ENCODE data around the gene ISM1. TPM values are rescaled to one million over a fixed set of nuclear protein-coding genes. Genes with fewer than 3 reads are reported as not detected.

The ISM1 gene
- polyA plus RNA-seq, 1 experiment, result 0.25 TPM

- no peak for DNase-seq (ENCODE audit: low read depth)
- Histone ChIP-seq H3K4me3 (ENCODE audit: low read depth, low read length) (no peak overlapping the region), H3K27me3 (ENCODE audit: control insufficient read depth, insufficient read depth, low read length) (no peaks in the 10 kb centered on the region), H3K36me3 (ENCODE audit: control insufficient read depth, insufficient read depth, low read length) (no peaks in the 10 kb centered on the region)
- no peak for TF ChIP-seq CTCF (IDR thresholded peaks at IDR 0.05; ENCODE audit: insufficient read depth, low read depth, low read length)
- CTCF ChIA-PET, result no interaction called here
- POLR2A ChIA-PET, result no interaction called here
Measured at GRCh38 chr20:13186043-13186774, 34.9 kb upstream of the ISM1 start.

GRCh38 chr20:13187899-13188298 lies 33.2 kb upstream of the ISM1 start:
- TF ChIP-seq CTCF (IDR thresholded peaks at IDR 0.05; ENCODE audit: insufficient read depth, low read depth, low read length), result no peak
- no peak overlapping the region for H3K4me3 ChIP-seq (ENCODE audit: low read depth, low read length)
- H3K36me3 ChIP-seq (ENCODE audit: control insufficient read depth, insufficient read depth, low read length), result no peaks in the 10 kb centered on the region
- H3K27me3 ChIP-seq (ENCODE audit: control insufficient read depth, insufficient read depth, low read length), result no peaks in the 10 kb centered on the region
- no peak for DNase-seq (ENCODE audit: low read depth)
- CTCF ChIA-PET, result no interaction called here
- POLR2A ChIA-PET, result no interaction called here

GRCh38 chr20:13199279-13199678 lies 21.8 kb upstream of the ISM1 start:
- TF ChIP-seq CTCF (IDR thresholded peaks at IDR 0.05; ENCODE audit: insufficient read depth, low read depth, low read length), result no peak
- POLR2A ChIA-PET, result no interaction called here
- Histone ChIP-seq H3K27me3 (ENCODE audit: control insufficient read depth, insufficient read depth, low read length) (no peaks in the 10 kb centered on the region), H3K36me3 (ENCODE audit: control insufficient read depth, insufficient read depth, low read length) (no peaks in the 10 kb centered on the region), H3K4me3 (ENCODE audit: low read depth, low read length) (no peak overlapping the region)
- no peak for DNase-seq (ENCODE audit: low read depth)
- CTCF ChIA-PET, result no interaction called here

- no peak overlapping the region for H3K4me3 ChIP-seq (ENCODE audit: low read depth, low read length)
- H3K27me3 ChIP-seq (ENCODE audit: control insufficient read depth, insufficient read depth, low read length), result peaks cover 1% of the 10 kb centered on the region; the same call in 1 of the 2 replicates
- ChIA-PET CTCF (interaction anchor here (0.6 to 1.0 kb wide), 2 partner anchors 49 to 116 kb away, joined by 3 to 4 read pairs; no protein-coding TSS in a partner anchor), POLR2A (no interaction called here)
- no peaks in the 10 kb centered on the region for H3K36me3 ChIP-seq (ENCODE audit: control insufficient read depth, insufficient read depth, low read length)
- no peak for TF ChIP-seq CTCF (IDR thresholded peaks at IDR 0.05; ENCODE audit: insufficient read depth, low read depth, low read length)
- DNase-seq (ENCODE audit: low read depth), result no peak
Measured at GRCh38 chr20:13200767-13201500, 20.1 kb upstream of the ISM1 start.

- CTCF ChIA-PET, result no interaction called here
Measured at GRCh38 chr20:13202565-13202964, 18.5 kb upstream of the ISM1 start.

More at GRCh38 chr20:13202565-13202964, 18.5 kb upstream of the ISM1 start:
- Histone ChIP-seq H3K4me3 (ENCODE audit: low read depth, low read length) (no peak overlapping the region), H3K36me3 (ENCODE audit: control insufficient read depth, insufficient read depth, low read length) (no peaks in the 10 kb centered on the region), H3K27me3 (ENCODE audit: control insufficient read depth, insufficient read depth, low read length) (peaks cover 1% of the 10 kb centered on the region; the same call in 1 of the 2 replicates)
- TF ChIP-seq CTCF (IDR thresholded peaks at IDR 0.05; ENCODE audit: insufficient read depth, low read depth, low read length), result no peak
- DNase-seq (ENCODE audit: low read depth), result no peak
- POLR2A ChIA-PET, result no interaction called here
